ENCODE data around the gene SLC25A24. TPM values are rescaled to one million over a fixed set of nuclear protein-coding genes. Genes with fewer than 3 reads are reported as not detected.
"Not testable (repeated sequence)": the region's sequence is repeated elsewhere in the genome, so short reads cannot be mapped to it uniquely, and the experiment has no call there.

SLC25A24 gene
- total and polyA plus RNA-seq, 2 experiments from 2014 or later, result 32.5 to 69.2 TPM

GRCh38 chr1:108226855-108227254 is 26.7 kb upstream of the SLC25A24 start:
- H2AFZ ChIP-seq; H3K27ac ChIP-seq; H3K9me3 ChIP-seq (ENCODE audit: low read depth); H4K20me1 ChIP-seq (ENCODE audit: insufficient read depth, poor library complexity, severe bottlenecking); H3K36me3 ChIP-seq (replicated peaks; ENCODE audit: insufficient read depth, low read depth); H3K4me1 ChIP-seq (ENCODE audit: insufficient read depth); H3K4me2 ChIP-seq; H3K9me2 ChIP-seq (replicated peaks; ENCODE audit: insufficient read depth); H3K27me3 ChIP-seq; H3K79me2 ChIP-seq; DNase-seq (ENCODE audit: low spot score); H3K4me3 ChIP-seq: not testable (repeated sequence)
- WGBS (ENCODE audit: low lambda C conversion rate, missing lambda C conversion rate), result 77% methylated on average over 1 of the region's 4 CpGs

- H3K9me2 ChIP-seq (replicated peaks; ENCODE audit: insufficient read depth); H3K36me3 ChIP-seq (replicated peaks; ENCODE audit: insufficient read depth, low read depth); H3K4me2 ChIP-seq; H2AFZ ChIP-seq; H3K4me3 ChIP-seq; H3K9me3 ChIP-seq (ENCODE audit: low read depth); H3K4me1 ChIP-seq (ENCODE audit: insufficient read depth); H3K27me3 ChIP-seq; H3K27ac ChIP-seq; DNase-seq (ENCODE audit: low spot score); H4K20me1 ChIP-seq (ENCODE audit: insufficient read depth, poor library complexity, severe bottlenecking); H3K79me2 ChIP-seq: not testable (repeated sequence)
- 91% methylated on average over 7 of the region's 7 CpGs for WGBS (ENCODE audit: low lambda C conversion rate, missing lambda C conversion rate)
Measured at GRCh38 chr1:108223226-108223625, 23.1 kb upstream of the SLC25A24 start.

- H4K20me1 ChIP-seq (ENCODE audit: insufficient read depth, poor library complexity, severe bottlenecking); DNase-seq (ENCODE audit: low spot score); H3K27ac ChIP-seq; H3K4me2 ChIP-seq; H3K9me3 ChIP-seq (ENCODE audit: low read depth); H3K4me3 ChIP-seq; H3K4me1 ChIP-seq (ENCODE audit: insufficient read depth); H3K79me2 ChIP-seq; H3K36me3 ChIP-seq (replicated peaks; ENCODE audit: insufficient read depth, low read depth); H3K9me2 ChIP-seq (replicated peaks; ENCODE audit: insufficient read depth); H3K27me3 ChIP-seq; H2AFZ ChIP-seq: not testable (repeated sequence)
- 90% methylated on average over 14 of the region's 14 CpGs for WGBS (ENCODE audit: low lambda C conversion rate, missing lambda C conversion rate)
Measured at GRCh38 chr1:108217515-108218174, 17.5 kb upstream of the SLC25A24 start.

GRCh38 chr1:108217007-108217406 is 16.9 kb upstream of the SLC25A24 start:
- H3K4me3 ChIP-seq; H3K4me2 ChIP-seq; H3K36me3 ChIP-seq (replicated peaks; ENCODE audit: insufficient read depth, low read depth); H3K9me3 ChIP-seq (ENCODE audit: low read depth); H3K9me2 ChIP-seq (replicated peaks; ENCODE audit: insufficient read depth); H4K20me1 ChIP-seq (ENCODE audit: insufficient read depth, poor library complexity, severe bottlenecking); H3K4me1 ChIP-seq (ENCODE audit: insufficient read depth); H2AFZ ChIP-seq; H3K27me3 ChIP-seq; DNase-seq (ENCODE audit: low spot score); H3K27ac ChIP-seq; H3K79me2 ChIP-seq: not testable (repeated sequence)
- 64% methylated on average over 2 of the region's 2 CpGs for WGBS (ENCODE audit: low lambda C conversion rate, missing lambda C conversion rate)

- H3K4me3 ChIP-seq; H3K4me2 ChIP-seq; H2AFZ ChIP-seq; H3K27ac ChIP-seq; H3K36me3 ChIP-seq (replicated peaks; ENCODE audit: insufficient read depth, low read depth); H3K9me3 ChIP-seq (ENCODE audit: low read depth); H4K20me1 ChIP-seq (ENCODE audit: insufficient read depth, poor library complexity, severe bottlenecking); H3K9me2 ChIP-seq (replicated peaks; ENCODE audit: insufficient read depth); H3K4me1 ChIP-seq (ENCODE audit: insufficient read depth); H3K27me3 ChIP-seq; H3K79me2 ChIP-seq; DNase-seq (ENCODE audit: low spot score): not testable (repeated sequence)
- WGBS (ENCODE audit: low lambda C conversion rate, missing lambda C conversion rate), result 78% methylated on average over 6 of the region's 6 CpGs
Measured at GRCh38 chr1:108216028-108216890, 16.1 kb upstream of the SLC25A24 start.

- not testable (repeated sequence) for H3K4me3 ChIP-seq; H3K9me2 ChIP-seq (replicated peaks; ENCODE audit: insufficient read depth); H4K20me1 ChIP-seq (ENCODE audit: insufficient read depth, poor library complexity, severe bottlenecking); H3K4me1 ChIP-seq (ENCODE audit: insufficient read depth); H3K27ac ChIP-seq; H3K36me3 ChIP-seq (replicated peaks; ENCODE audit: insufficient read depth, low read depth); H3K27me3 ChIP-seq; H3K9me3 ChIP-seq (ENCODE audit: low read depth); H3K79me2 ChIP-seq; H3K4me2 ChIP-seq; H2AFZ ChIP-seq
- TF ChIP-seq CTCF (IDR thresholded peaks at IDR 0.05; ENCODE audit: poor library complexity), result peak; percentile 76
- peak; percentile 35 for DNase-seq (ENCODE audit: low spot score)
- WGBS (ENCODE audit: low lambda C conversion rate, missing lambda C conversion rate), result 18% methylated on average over 5 of the region's 5 CpGs
Measured at GRCh38 chr1:108214641-108215465, 14.7 kb upstream of the SLC25A24 start.

Measured in hepatocyte (in vitro differentiated cells).